GM12874 (cell line): ENCODE data around the gene GPHA2.
A peak's percentile ranks its signal among the peaks of the same experiment; 100 is the strongest.

ENCODE experiments used
- TF ChIP-seq, protein P1 (sequence below): IDR thresholded peaks from 2 replicates; pipeline ENCODE4 v1.5.1; 2011; ENCODE audit warnings: low read depth, mild to moderate bottlenecking, control low read depth, low read length, moderate library complexity; ENCODE audit not compliant: insufficient read depth

GPHA2 gene

DNA sequence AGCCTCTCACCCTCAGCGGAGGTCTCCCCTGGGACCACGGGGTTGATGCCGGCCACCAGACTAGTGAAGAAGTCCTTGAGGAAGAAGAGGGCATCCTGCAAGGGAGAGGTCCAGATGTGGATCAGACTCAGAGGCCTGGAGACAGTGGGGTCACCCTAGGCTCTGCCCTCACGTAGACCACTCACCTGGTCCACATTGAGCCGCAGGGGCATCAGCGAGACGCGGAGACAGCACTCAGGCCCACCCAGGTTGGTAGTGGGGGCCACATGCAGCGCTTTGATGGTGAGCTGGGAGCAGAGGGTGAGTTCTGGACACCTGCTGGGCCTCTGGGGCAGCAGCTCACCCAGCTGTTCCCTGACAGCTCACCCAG, 37.6 kb downstream of the GPHA2 start:
- TF ChIP-seq, protein P1, sequence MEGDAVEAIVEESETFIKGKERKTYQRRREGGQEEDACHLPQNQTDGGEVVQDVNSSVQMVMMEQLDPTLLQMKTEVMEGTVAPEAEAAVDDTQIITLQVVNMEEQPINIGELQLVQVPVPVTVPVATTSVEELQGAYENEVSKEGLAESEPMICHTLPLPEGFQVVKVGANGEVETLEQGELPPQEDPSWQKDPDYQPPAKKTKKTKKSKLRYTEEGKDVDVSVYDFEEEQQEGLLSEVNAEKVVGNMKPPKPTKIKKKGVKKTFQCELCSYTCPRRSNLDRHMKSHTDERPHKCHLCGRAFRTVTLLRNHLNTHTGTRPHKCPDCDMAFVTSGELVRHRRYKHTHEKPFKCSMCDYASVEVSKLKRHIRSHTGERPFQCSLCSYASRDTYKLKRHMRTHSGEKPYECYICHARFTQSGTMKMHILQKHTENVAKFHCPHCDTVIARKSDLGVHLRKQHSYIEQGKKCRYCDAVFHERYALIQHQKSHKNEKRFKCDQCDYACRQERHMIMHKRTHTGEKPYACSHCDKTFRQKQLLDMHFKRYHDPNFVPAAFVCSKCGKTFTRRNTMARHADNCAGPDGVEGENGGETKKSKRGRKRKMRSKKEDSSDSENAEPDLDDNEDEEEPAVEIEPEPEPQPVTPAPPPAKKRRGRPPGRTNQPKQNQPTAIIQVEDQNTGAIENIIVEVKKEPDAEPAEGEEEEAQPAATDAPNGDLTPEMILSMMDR: no peak

DNA sequence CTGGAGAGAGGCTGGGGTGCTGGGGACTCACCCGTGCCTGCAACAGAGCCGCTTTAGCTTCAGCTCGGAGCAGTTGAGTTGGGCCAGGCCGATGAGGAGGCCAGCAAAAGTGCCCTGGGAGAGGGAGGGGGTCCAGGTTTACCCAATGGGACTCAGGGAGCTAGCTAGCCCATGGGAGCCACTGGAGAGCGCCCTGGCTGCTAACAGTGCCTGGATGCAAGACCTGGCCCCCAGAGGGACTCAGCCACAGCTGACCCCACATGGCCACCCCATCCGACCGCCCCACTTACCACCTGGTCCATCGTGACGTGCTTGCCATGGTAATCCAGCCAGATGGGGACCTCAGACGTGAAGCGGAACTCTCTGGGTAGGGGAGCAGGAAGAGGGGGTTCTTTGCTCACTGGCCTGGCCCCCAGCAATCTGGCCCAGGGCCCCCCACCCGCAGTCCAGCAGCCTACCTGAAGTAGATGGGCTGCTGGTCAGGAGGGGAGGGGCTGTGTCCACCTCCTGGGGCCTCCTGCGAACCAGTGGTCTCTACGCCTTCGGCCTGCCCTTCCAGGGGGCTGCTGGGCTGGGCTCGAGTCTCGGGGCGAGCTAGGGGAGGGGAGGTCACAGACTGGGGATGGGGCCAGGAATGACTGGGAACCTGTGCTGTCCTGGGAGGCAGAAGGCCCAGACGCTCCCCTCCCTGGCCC, 38.2 kb downstream of the GPHA2 start:
- TF ChIP-seq, protein P1: no peak

DNA sequence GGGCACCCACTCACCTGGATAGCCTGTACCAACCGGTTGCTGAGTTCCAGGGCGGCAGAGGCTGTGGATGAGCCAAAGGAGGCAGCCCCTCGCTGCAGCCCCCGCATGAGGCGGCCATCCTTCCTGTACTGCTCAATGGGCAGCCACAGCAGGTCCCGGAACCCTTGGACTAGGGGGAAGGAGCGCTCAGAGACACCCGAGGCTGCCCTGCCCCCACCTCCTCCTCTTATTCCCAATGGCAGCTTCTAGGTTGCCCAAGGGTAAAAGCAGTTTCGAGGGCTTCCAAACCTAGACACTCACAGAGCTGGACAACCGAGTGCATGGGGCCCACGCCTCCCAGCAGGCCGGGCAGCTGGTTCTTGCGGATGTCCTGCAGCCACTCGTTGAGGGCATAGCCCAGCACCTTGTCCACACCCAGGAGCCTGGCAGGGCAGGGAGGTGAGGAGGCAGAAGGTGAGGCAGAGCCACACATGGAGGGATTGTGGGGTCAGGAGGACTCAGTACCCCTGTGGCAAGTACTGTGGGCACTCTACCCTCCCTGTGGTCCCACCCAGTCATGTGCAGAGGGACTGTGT, 39.2 kb downstream of the GPHA2 start:
- TF ChIP-seq, protein P1: no peak

DNA sequence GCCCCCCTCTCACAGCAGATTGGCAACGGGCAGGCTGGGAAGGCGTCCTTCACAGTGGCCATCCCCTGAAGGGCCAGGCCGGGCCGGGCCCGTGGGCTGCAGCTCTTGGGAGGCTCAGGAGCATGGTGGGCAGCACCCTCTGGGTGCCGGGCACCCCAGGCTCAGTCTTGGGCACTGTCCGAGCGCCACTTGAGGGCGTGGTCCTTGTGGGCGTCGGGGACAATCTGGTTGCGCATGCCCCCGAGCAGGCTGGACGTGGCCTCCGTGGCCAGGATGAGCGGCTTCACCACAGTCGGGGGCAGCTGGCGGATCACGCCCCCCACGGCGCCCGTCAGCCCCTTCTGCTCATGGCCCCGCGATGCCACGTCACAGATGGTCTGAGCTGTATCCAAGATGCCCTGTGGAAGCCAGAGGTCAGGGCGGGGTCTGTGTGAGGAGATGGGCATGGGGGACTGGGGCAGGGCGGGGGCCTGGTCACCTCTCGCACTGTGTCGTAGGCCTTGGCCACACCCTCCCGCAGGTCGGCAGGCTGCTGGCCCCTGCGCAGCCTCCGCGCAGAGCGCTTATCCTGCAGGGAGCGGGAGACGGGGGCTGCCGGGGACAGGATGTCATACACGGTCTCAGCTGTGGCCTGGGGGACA, 40.8 kb downstream of the GPHA2 start:
- TF ChIP-seq, protein P1: no peak

DNA sequence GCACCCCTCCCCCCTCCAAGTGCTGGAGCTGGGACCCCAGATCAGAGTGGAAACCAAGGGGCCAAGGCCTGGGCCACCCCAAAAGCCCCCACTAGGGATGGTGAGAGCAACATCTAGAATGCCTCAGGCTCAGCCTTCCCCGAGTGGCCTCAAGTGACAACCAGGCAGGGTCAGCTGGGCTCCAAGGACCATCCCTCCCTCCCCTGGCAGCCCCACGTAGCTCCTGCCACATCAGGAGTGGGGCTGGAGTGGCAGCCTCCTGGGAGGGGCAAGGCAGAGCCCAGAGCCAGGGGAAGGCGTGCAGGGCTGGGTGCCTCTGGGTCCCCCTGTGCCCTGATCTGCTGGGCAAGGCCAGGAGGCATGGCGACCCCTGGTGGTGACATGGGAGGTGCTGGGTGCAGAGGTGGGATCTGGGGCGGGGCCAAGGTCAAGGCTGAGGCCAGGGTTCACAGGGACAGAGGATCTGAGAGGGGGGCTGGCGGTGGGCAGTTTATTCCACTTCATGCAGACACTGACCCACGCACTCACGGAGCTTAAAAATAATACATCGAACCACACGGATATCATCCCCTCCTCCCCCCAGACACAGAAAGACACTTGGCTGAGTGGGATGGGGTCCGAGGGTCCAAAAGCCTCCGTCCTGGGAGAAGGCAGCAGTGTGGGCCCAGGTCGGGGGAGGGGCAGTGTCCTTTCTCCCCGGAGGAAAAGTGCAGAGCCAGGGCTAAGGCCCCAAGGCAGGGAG, 41.5 kb downstream of the GPHA2 start:
- TF ChIP-seq, protein P1: peak; percentile 98

DNA sequence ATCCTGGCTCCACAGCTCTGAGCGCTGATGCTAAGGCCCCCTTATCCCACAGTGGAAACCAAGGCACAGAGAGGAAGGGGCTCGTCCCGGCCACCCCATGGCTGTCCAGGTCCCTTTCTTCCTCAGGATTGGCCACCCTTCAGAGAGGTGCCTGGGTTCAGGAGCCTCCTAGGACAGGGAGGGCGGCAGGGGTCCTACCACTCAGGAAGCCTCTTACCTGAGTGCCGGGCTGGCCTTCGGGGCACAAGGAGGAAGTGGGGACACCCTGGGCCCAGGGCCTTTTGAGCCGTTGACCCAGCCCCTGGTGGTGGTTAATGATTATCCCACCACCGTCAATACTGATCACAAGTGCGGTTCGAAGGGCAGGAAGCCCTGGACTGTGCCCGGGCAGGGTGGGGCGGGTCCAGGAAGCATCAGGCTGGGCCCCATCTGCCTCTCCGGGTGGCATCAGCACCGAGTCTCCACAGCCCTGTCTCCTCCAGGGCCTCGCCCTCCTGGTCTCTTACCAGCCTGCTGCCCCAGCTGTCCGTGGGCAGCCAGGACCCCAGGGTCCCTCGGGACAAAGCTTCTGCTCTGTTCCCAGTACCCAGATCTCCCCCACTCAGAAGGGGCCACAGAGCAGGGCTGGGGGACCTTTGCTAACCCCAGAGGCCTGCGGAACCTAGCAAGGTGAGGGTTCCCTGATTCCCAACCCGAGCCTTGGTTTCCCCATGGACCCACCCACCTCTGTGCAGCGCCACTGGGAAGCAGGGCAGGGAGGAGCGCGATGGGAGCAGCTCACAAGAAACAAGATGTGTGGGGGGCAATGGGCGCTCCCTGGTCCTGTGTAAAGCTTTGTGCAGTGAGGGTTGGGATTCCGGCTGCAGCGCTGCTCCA, 42.3 kb downstream of the GPHA2 start:
- TF ChIP-seq, protein P1: no peak
